GM12878 (cell line): ENCODE measurements around the gene PRKAB1. TPM values are rescaled to one million over a fixed set of nuclear protein-coding genes. Genes with fewer than 3 reads are reported as not detected.

Experiments
- ATAC-seq: fragments of 200-7000 bp; cut with Tn5 transposase; 3 replicates; pipeline ENCODE4 v1.9.1; 2020; ENCODE audit warnings: mild to moderate bottlenecking, moderate library complexity
- BruUV-seq: library from RNA; stranded (reverse); fragments of 400-500 nt; replicated peaks from 2 replicates; lab custom pipeline; 2021; lab: Mats Ljungman, UMichigan
- CTCF ChIA-PET: fragments of 300-600 bp; sonication (Branson Sonifier 250); formaldehyde crosslinking; extraction: SDS; loops from one replicate; lab custom pipeline; 2021; ENCODE audit warnings: inconsistent platforms; lab: Yijun Ruan, JAX
- POLR2A ChIA-PET: fragments of 350-600 bp; formaldehyde crosslinking; extraction: SDS; loops from one replicate; lab custom pipeline; 2021; ENCODE audit warnings: inconsistent platforms; lab: Charles Lee
- RAD21 ChIA-PET: fragments of 300-600 bp; sonication (Branson Sonifier 250); formaldehyde crosslinking; loops from one replicate; lab custom pipeline; 2023; ENCODE audit warnings: antibody characterized with exemption; ENCODE audit not compliant: unreplicated experiment; lab: Charles Lee
- SMC1A ChIA-PET: fragments of 300-600 bp; sonication (Branson Sonifier 250); formaldehyde crosslinking; loops from one replicate; lab custom pipeline; 2023; ENCODE audit not compliant: unreplicated experiment, uncharacterized antibody; lab: Charles Lee
- DNase-seq: peaks from one replicate; pipeline ENCODE4 v3.0.0-alpha.2; 2011; ENCODE audit warnings: low read depth, low spot score
- FAIRE-seq: peaks from 3 replicates; lab custom pipeline; 2011; peaks lifted over from hg19 to GRCh38; lab: Jason Lieb, UNC
- H2AFZ ChIP-seq: 2 replicates; pipeline ENCODE4 v1.6.0; 2011; ENCODE audit warnings: low read depth, low read length, control low read depth; ENCODE audit not compliant: control insufficient read depth
- H3K27ac ChIP-seq: 2 replicates; pipeline ENCODE4 v1.5.1; 2011; ENCODE audit warnings: control low read depth; ENCODE audit not compliant: control insufficient read depth, insufficient read depth
- H3K27me3 ChIP-seq, 2 experiments: replicated peaks in 1 of 2; 2 replicates each; pipeline versions ENCODE4 v1.6.0 to v1.6.1; 2011; ENCODE audit warnings: low read length in 1 of 2; ENCODE audit not compliant: control insufficient read depth in 2 of 2, insufficient read depth in 2 of 2
- H3K36me3 ChIP-seq, 2 experiments: 2 replicates each; pipeline ENCODE4 v1.5.1; 2011; ENCODE audit warnings: low read length in 1 of 2; ENCODE audit not compliant: control insufficient read depth in 2 of 2, insufficient read depth in 2 of 2
- H3K4me1 ChIP-seq: 2 replicates; pipeline ENCODE4 v1.6.1; 2011; ENCODE audit warnings: mild to moderate bottlenecking, low read length, moderate library complexity, mixed read lengths; ENCODE audit not compliant: control insufficient read depth, insufficient read depth
- H3K4me2 ChIP-seq: 2 replicates; pipeline ENCODE4 v1.6.0; 2011; ENCODE audit warnings: control low read depth; ENCODE audit not compliant: control insufficient read depth, insufficient read depth
- H3K4me3 ChIP-seq: fragments of 200-600 bp; sonication (generic); 2 replicates; pipeline ENCODE4 v1.5.1; 2016
- H3K79me2 ChIP-seq: 2 replicates; pipeline ENCODE4 v1.6.0; 2011; ENCODE audit warnings: low read length; ENCODE audit not compliant: control insufficient read depth, insufficient read depth
- H3K9ac ChIP-seq: 2 replicates; pipeline ENCODE4 v1.8.0; 2011; ENCODE audit warnings: low read length, control low read depth, mixed read lengths; ENCODE audit not compliant: control insufficient read depth, insufficient read depth
- H3K9me3 ChIP-seq: replicated peaks from 3 replicates; pipeline ENCODE4 v1.5.1; 2011; ENCODE audit warnings: mild to moderate bottlenecking, low read length; ENCODE audit not compliant: control insufficient read depth, insufficient read depth
- H4K20me1 ChIP-seq: 2 replicates; pipeline ENCODE4 v1.6.0; 2011; ENCODE audit not compliant: control insufficient read depth, insufficient read depth
- BMI1 ChIP-seq: fragments of 450-650 bp; IDR thresholded peaks from 2 replicates; pipeline ENCODE4 v1.6.1; 2016; ENCODE audit warnings: mild to moderate bottlenecking, moderate library complexity, borderline replicate concordance
- EED ChIP-seq: sonication (generic); IDR thresholded peaks from 2 replicates; pipeline ENCODE4 v1.6.1; 2016; ENCODE audit warnings: antibody characterized with exemption, low read depth
- IKZF2 ChIP-seq, 2 experiments: fragments of 450-650 bp; IDR thresholded peaks; 2 replicates each; pipeline ENCODE4 v1.6.1; 2017; ENCODE audit warnings: mild to moderate bottlenecking in 2 of 2, moderate library complexity in 2 of 2
- RUNX3 ChIP-seq: IDR thresholded peaks from 2 replicates; pipeline ENCODE4 v1.6.1; 2012; ENCODE audit warnings: low read length, inconsistent platforms
- SPI1 ChIP-seq: IDR thresholded peaks from 2 replicates; pipeline ENCODE4 v1.6.1; 2011; ENCODE audit warnings: low read depth, mild to moderate bottlenecking, low read length, moderate library complexity, borderline replicate concordance; ENCODE audit not compliant: insufficient read depth
- SUZ12 ChIP-seq: fragments of 200-600 bp; sonication (generic); IDR thresholded peaks from one replicate; pipeline ENCODE4 v1.6.1; 2018; ENCODE audit warnings: antibody characterized with exemption, mild to moderate bottlenecking; ENCODE audit not compliant: unreplicated experiment
- ZNF384 ChIP-seq: IDR thresholded peaks from 2 replicates; pipeline ENCODE4 v1.6.1; 2012; ENCODE audit warnings: low read depth, mild to moderate bottlenecking, low read length, improper control_type of control experiment, borderline replicate concordance
- ZZZ3 ChIP-seq: IDR thresholded peaks from 2 replicates; pipeline ENCODE4 v1.6.1; 2011; ENCODE audit warnings: low read depth; ENCODE audit not compliant: control insufficient read depth, insufficient read length
- WGBS: methylation state at CpG from one replicate; pipeline ENCODE4 v1.1.6; 2016; ENCODE audit warnings: low lambda C conversion rate; ENCODE audit not compliant: insufficient replicate concordance, insufficient coverage; ENCODE audit errors: missing lambda C conversion rate; 5-methylcytosine and 5-hydroxymethylcytosine counted together
- in situ Hi-C: fragments of 300-500 bp; cut with MboI; formaldehyde crosslinking; loops from 9 replicates; pipeline ENCODE4 v1.14.3; 2018; ENCODE audit warnings: mixed read lengths
- intact Hi-C: fragments of 100-400 bp; cut with micrococcal nuclease; formaldehyde crosslinking; loops from one replicate; pipeline ENCODE4 v1.14.2; 2022; ENCODE audit not compliant: unreplicated experiment
- polyA plus RNA-seq, 11 experiments: library from polyadenylated mRNA; depleted of rRNA in 4 of 11; unstranded in 6 of 11; stranded (reverse) in 5 of 11; fragments of >200 nt; fragmentation: Nextera tagmentation in 4 of 11; fragmentation: Illumina TruSeq in 1 of 11; extraction: Ambion mirVana in 4 of 11; extraction: Trizol in 1 of 11; gene quantifications; 1 replicate in 1 of 11; 2 replicates in 10 of 11; pipeline versions ENCODE4 v1.2.1 to v1.2.3, GENCODE V29; 2011 to 2016; ENCODE audit warnings: inconsistent platforms in 2 of 11, missing spikeins in 2 of 11, low read depth in 1 of 11
- total RNA-seq, 4 experiments: library from RNA; depleted of rRNA in 3 of 4; stranded (reverse); fragments of >200 nt in 3 of 4; fragmentation: Illumina TruSeq in 1 of 4; extraction: Trizol in 1 of 4; gene quantifications; 2 replicates each; pipeline versions ENCODE4 v1.2.1 to v1.2.3, GENCODE V29; 2013 to 2021
- TF ChIP-seq, protein P1 (sequence below): fragments of 450-650 bp; IDR thresholded peaks from 2 replicates; pipeline ENCODE4 v1.6.1; 2016; ENCODE audit warnings: mild to moderate bottlenecking
- TF ChIP-seq, protein P2 (sequence below): IDR thresholded peaks from 2 replicates; pipeline ENCODE4 v1.6.1; 2012; ENCODE audit warnings: low read length, inconsistent platforms

The PRKAB1 gene
- total and polyA plus RNA-seq, 10 of the 15 experiments (the other 5 are each of a cell fraction or from before 2014, with no cell fraction given) = 24.6 to 85.0 (median 50.6) TPM

DNA sequence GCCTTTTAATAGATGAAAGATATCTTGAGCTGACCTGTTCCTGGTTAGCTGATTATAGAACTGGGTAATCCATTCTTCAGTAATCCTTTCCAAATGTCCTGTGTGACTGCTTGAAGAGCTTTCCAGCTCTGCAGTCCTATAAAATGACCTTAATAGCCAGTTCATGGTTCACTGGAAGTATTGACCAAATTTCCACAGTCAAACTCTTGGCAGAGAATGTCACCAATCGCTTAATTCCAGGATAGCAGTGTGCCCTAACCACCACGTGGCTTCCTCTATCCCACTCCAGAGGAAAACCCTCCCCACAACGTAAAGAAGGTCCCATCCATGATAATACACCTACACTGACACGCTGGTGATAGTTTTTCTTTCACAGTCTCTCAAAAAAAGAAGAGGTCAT is 17.4 kb downstream of the PRKAB1 start:
- no peaks in the 10 kb centered on the region for H3K79me2 ChIP-seq
- POLR2A ChIA-PET = no interaction called here
- TF ChIP-seq ZNF384 = no peak
- TF ChIP-seq, protein P1, sequence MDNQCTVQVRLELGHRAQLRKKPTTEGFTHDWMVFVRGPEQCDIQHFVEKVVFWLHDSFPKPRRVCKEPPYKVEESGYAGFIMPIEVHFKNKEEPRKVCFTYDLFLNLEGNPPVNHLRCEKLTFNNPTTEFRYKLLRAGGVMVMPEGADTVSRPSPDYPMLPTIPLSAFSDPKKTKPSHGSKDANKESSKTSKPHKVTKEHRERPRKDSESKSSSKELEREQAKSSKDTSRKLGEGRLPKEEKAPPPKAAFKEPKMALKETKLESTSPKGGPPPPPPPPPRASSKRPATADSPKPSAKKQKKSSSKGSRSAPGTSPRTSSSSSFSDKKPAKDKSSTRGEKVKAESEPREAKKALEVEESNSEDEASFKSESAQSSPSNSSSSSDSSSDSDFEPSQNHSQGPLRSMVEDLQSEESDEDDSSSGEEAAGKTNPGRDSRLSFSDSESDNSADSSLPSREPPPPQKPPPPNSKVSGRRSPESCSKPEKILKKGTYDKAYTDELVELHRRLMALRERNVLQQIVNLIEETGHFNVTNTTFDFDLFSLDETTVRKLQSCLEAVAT = no peak
- TF ChIP-seq BMI1 = no peak
- no peak for TF ChIP-seq SPI1
- no peak for TF ChIP-seq ZZZ3
- no peak for TF ChIP-seq SUZ12
- TF ChIP-seq, protein P2, sequence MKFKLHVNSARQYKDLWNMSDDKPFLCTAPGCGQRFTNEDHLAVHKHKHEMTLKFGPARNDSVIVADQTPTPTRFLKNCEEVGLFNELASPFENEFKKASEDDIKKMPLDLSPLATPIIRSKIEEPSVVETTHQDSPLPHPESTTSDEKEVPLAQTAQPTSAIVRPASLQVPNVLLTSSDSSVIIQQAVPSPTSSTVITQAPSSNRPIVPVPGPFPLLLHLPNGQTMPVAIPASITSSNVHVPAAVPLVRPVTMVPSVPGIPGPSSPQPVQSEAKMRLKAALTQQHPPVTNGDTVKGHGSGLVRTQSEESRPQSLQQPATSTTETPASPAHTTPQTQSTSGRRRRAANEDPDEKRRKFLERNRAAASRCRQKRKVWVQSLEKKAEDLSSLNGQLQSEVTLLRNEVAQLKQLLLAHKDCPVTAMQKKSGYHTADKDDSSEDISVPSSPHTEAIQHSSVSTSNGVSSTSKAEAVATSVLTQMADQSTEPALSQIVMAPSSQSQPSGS = no peak
- no peak for TF ChIP-seq EED
- TF ChIP-seq IKZF2 (IDR thresholded peaks at IDR 0.05) = no peak
- TF ChIP-seq RUNX3 = no peak
- no peak overlapping the region for H2AFZ ChIP-seq
- no peaks in the 10 kb centered on the region for H3K9me3 ChIP-seq
- WGBS = 96% methylated on average over 4 of the region's 4 CpGs
- SMC1A ChIA-PET = no interaction called here
- FAIRE-seq (no peak), DNase-seq (no peak), ATAC-seq (no peak)
- no peaks in the 10 kb centered on the region for H3K27me3 ChIP-seq
- CTCF ChIA-PET = interaction anchor here (0.5 to 8.6 kb wide), 4 partner anchors 10 to 554 kb away, joined by 3 to 91 read pairs (median 3); partner anchors contain the start of gene PRKAB1
- H3K36me3 ChIP-seq = peaks cover 8 to 14% of the 10 kb centered on the region in 2 experiments; a peak in 3 of 4 replicates
- RAD21 ChIA-PET = no interaction called here
- in situ Hi-C loops (no loop called here), intact Hi-C loops (no loop called here)
- H3K4me3 ChIP-seq = no peak overlapping the region
- no peak overlapping the region for H3K9ac ChIP-seq
- H3K27ac ChIP-seq = no peak overlapping the region
- H3K4me1 ChIP-seq = peaks cover 20% of the 10 kb centered on the region
- H3K4me2 ChIP-seq = no peak overlapping the region
- no peaks in the 10 kb centered on the region for H4K20me1 ChIP-seq
- BruUV-seq = no TSS peak
